Tongue (tissue), 2 donors: ENCODE results near the gene GPR42. TPM values are rescaled to one million over a fixed set of nuclear protein-coding genes. Genes with fewer than 3 reads are reported as not detected.
"Not testable (repeated sequence)": the region's sequence is repeated elsewhere in the genome, so short reads cannot be mapped to it uniquely, and the experiment has no call there.

Experiments used
- DNase-seq: peaks from one replicate; pipeline ENCODE4 v3.0.0-alpha.2; 2015
- total RNA-seq: library from RNA; depleted of rRNA; stranded (reverse); fragments of >200 nt; gene quantifications from one replicate; pipeline ENCODE4 v1.2.3, GENCODE V29; 2014

Gene GPR42
- total RNA-seq, 1 donor from 2014 or later, result not detected

- DNase-seq, result no peak
These were observed 7.0 kb upstream of the GPR42 start for GRCh38 chr19:35363711-35364425.

GRCh38 chr19:35365303-35365702, 5.6 kb upstream of the GPR42 start:
- DNase-seq, result no peak

- DNase-seq, result no peak
These were observed 2.5 kb upstream of the GPR42 start for GRCh38 chr19:35368378-35368777.

GRCh38 chr19:35369522-35369921, 1.3 kb upstream of the GPR42 start:
- no peak for DNase-seq

DNA sequence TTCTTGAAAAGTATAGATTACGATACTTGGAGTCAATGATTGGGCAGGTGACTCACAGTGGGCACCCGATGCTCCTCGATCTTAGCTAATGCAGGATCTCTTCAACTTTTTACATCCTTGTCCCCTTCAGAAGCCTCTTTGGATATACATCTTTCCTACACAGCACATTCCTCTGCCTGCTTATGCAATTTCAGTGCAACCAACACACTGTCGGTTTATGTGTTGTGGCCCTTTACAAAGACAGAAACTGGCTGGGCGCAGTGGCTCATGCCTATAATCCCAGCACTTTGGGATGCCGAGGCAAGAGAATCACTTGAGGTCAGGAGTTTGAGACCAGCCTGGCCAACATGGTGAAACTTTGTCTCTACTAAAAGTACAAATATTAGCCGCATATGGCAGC, 2.6 kb downstream of the GPR42 start:
- DNase-seq, result no peak

DNA sequence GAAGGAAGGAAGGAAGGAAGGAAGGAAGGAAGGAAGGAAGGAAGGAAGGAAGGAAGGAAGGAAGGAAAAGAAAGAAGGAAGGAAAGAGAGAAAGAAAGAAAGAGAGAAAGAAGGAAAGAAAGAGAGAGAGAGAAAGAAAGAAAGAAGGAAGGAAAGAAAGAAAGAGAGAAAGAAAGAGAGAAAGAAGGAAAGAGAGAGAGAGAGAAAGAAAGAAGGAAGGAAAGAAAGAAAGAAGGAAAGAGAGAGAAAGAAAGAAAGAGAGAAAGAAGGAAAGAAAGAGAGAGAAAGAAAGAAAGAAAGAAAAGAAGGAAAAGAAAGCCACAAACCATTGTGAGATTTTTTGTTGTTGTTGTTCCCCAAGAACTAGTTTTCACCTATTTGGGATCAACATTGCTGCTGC, 3.2 kb downstream of the GPR42 start:
- DNase-seq, result not testable (repeated sequence)

DNA sequence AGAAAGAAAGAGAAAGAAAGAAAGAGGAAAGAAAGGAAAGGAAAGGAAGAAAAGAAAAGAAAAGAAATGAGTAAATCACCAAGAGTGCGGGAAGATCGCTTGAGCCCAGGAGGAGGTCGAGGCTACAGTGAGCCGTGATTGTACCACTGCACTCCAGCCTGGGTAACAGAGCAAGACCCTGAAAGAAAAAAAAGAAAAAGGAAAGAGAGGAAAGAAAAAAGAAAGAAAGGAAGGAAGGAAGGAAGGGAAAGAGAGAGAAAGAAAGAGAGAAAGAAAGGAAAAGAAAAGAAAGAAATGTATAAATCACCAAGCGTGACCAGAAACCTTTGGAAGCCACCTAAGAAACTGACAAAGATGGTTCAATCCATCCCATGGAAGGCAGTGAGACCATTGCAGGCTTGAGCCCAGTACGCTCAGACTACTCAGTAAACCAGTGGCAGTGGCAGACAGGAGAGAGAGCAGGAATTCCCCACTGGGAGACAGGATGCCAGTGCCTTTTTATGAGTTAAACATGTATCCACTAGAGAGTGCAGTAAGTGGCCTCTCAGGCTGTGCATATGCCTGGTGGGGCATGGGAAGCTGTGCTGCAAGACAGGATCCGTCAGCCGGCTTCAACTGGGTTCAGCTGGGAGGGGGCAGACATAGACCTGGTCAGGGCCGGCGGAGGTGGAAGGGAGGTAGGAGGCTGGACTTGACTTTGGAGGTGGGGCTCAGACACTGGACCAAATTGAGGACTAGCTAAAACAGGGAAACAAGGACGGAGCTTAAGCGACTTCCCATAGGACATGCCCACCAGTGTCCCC, 4.8 kb downstream of the GPR42 start:
- no peak for DNase-seq

GRCh38 chr19:35377656-35378055, 6.8 kb downstream of the GPR42 start:
- no peak for DNase-seq

GRCh38 chr19:35378356-35378755, 7.5 kb downstream of the GPR42 start:
- no peak for DNase-seq

GRCh38 chr19:35379545-35379944, 8.7 kb downstream of the GPR42 start:
- DNase-seq, result not testable (repeated sequence)

- DNase-seq, result no peak
These were observed 9.1 kb downstream of the GPR42 start for GRCh38 chr19:35379992-35380391.

DNA sequence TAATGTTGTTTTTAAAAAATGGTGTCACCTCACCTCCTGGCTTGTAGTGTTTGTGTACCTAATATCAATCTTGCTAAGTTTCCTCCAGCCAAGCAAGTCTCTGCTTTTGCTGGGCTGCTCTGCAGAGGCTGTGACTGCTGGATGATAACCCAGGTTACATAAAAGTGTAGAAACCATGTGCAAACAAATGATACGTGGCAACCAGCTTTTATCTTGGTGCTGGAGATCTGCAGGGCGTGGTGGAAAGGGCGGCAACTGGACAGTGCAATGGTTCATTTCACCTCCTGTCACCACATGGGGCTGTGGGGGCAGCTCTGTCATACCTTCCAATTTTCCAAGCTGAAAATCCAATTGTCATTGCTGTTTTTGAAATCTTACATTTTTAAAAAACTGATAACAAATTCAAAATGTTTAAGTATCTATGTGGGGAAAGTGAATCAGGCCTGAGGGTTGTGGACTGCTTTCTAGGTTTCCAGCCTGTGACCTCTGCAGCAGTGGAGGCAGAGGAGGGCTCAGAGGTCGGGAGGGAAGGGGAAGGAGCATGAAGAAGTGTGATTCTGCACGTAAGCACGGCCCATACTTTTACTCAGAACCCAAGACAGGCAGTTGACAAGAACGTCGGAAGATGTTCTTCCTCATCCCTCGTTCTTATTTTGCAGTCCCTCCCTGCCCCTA, 9.7 kb downstream of the GPR42 start:
- DNase-seq, result no peak

DNA sequence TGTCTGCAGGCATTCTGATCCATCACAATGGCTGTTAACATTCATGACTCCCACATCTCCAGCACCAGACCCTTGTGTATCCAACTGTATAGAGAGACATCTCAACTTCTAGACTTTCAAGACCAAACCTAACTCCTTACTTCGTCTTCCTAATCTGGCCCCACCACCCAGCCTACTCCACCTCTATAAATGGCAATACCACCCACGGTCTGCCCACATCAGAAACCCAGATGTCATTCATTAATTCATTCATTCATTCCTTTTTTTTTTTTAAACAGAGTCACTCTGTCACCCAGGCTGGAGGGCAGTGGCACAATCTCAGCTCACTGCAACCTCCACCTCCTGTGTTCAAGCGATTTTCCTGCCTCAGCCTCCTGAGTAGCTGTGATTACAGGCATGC, 10.4 kb downstream of the GPR42 start:
- DNase-seq, result no peak

- DNase-seq, result no peak
These were observed 11.1 kb downstream of the GPR42 start for GRCh38 chr19:35381926-35382325.

DNA sequence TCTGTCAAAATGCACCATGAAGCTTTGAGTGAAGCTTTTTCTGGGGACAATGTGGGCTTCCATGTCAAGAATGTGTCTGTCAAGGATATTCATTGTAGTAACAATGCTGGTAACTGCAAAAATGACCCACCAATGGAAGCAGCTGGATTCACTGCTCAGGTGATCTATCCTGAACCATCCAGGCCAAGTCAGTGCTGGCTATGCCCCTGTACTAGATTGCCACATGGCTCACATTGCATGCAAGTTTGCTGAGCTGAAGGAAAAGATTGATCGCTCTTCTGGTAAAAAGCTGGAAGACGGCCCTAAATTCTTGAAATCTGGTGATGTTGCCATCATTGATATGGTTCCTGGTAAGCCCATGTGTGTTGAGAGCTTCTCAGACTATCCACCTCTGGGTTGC, 12.7 kb downstream of the GPR42 start:
- no peak for DNase-seq

GRCh38 chr19:35388277-35389054, 17.6 kb downstream of the GPR42 start:
- DNase-seq, result no peak

DNA sequence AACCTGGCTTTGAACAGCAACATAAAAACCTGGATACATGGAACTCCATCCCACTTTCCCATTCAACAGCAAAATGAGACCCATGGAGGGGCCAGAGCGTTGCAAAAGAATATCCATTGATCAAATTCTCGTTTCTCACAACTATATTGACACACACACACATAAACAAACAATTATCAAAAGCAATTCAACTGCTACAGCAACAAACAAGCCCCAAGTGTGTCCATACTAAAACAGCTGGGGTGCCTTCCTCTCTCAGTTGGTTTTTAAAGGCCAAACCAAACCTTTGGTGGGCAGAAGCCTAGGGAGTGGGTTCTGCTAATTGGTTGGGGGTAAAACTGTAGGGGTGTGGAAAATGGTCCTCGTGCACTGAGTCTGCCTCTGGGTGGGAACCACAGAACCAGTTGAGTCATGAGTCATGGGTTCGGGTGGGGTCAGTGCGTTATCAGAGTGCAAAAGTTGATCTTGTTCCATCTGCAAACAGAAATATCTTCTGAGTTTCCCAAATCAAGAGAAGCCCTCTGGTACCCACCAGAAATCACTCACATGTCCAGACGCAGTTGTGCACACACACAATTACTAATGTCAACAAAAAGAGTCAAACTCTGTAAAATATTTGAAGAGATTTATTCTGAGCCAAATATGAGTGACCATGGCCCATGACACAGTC, 18.5 kb downstream of the GPR42 start:
- no peak for DNase-seq

DNA sequence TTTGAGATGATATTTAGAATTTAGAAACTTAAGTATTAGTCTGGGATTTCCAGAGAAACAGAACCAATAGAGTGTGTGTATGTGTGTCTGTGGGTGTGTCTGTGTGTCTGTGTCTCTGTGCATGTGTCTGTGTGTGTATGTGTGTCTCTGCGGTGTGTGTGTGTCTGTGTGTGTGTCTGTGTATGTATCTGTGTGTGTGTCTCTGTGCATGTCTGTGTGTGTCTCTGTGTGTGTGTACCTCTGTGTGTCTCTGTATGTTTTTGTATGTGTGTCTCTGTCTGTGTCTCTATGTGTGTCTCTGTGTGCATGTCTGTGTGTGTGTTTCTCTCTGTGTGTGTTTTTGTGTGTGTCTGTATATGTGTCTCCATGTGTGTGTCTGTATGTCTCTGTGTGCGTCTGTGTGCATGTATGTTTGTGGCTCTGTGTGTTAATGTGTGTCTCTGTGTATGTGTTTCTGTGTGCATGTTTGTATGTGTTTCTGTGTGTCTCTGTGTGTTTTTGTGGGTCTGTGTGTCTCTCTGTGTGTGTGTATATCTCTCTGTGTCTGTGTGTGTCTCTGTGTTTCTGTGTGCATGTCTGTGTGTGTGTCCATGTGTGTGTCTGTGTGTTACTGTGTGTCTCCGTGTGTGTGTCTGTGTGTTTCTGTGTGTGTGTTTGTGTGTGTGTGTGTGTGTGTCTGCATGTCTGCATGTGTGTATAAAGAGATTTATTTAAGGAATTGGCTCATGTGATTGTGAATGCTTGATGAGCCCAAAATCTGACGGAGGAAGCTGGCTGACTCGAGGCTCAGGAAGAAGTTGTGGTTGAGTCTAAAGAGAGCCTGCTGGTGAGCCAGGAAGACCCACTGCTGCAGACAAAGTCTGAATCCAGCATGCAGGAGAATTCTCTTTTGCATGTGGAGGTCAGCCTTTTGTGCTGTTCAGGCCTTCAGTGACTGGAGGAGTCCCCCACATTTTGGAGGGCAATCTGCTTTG, 22.2 kb downstream of the GPR42 start:
- no peak for DNase-seq

GRCh38 chr19:35395382-35396199, 24.7 kb downstream of the GPR42 start:
- DNase-seq, result no peak
